HepG2 (cell line): ENCODE results near the gene CCDC116. TPM values are rescaled to one million over a fixed set of nuclear protein-coding genes. Genes with fewer than 3 reads are reported as not detected.
A peak's percentile ranks its signal among the peaks of the same experiment; 100 is the strongest.

Source experiments
- CCAR2 ChIP-seq: fragments of 200-400 bp; formaldehyde crosslinking; optimal IDR thresholded peaks from 2 replicates; pipeline ENCODE3; 2018; ENCODE audit warnings: low read depth, mild to moderate bottlenecking, low read length, moderate library complexity
- CEBPB ChIP-seq: IDR thresholded peaks from 2 replicates; pipeline ENCODE4 v1.6.1; 2011; ENCODE audit warnings: low read depth, low read length, improper control_type of control experiment, borderline replicate concordance
- FOXA3 ChIP-seq: IDR thresholded peaks from 2 replicates; pipeline ENCODE4 v1.6.1; 2016; ENCODE audit warnings: missing genetic modification reagents, missing compliant biosample characterization
- FOXJ3 ChIP-seq: sonication (generic); formaldehyde crosslinking; IDR thresholded peaks from 2 replicates; pipeline ENCODE4 v1.4.0; 2020; ENCODE audit warnings: missing genetic modification reagents, mild to moderate bottlenecking, borderline replicate concordance
- HNRNPH1 ChIP-seq: fragments of 200-400 bp; formaldehyde crosslinking; optimal IDR thresholded peaks from 2 replicates; pipeline ENCODE3; 2017; ENCODE audit warnings: mild to moderate bottlenecking, low read depth, low read length
- IKZF4 ChIP-seq: sonication (generic); formaldehyde crosslinking; IDR thresholded peaks from 2 replicates; pipeline ENCODE4 v1.5.1; 2020; ENCODE audit warnings: borderline replicate concordance, mild to moderate bottlenecking, low read depth, missing genetic modification reagents; ENCODE audit errors: not compliant biosample characterization
- MBNL3 ChIP-seq: fragments of 250-450 bp; sonication (Bioruptor Pico); conservative IDR thresholded peaks from 2 replicates; pipeline ENCODE4 v1.8.0; 2022; ENCODE audit warnings: mild to moderate bottlenecking, inconsistent platforms
- MLLT10 ChIP-seq: sonication (generic); formaldehyde crosslinking; IDR thresholded peaks from 2 replicates; pipeline ENCODE4 v1.4.0; 2020; ENCODE audit warnings: missing genetic modification reagents
- MYPOP ChIP-seq: sonication (generic); formaldehyde crosslinking; IDR thresholded peaks from 2 replicates; pipeline ENCODE4 v1.8.1; 2023; ENCODE audit warnings: mild to moderate bottlenecking, moderate library complexity, missing genetic modification reagents
- NONO ChIP-seq, 2 experiments: fragments of 450-650 bp in 1 of 2; sonication (generic) in 1 of 2; formaldehyde crosslinking in 1 of 2; IDR thresholded peaks in 1 of 2; conservative IDR thresholded peaks in 1 of 2; 2 replicates each; pipeline versions ENCODE4 v1.6.1 to v1.8.0; 2017 to 2022; ENCODE audit warnings: mild to moderate bottlenecking in 1 of 2, missing genetic modification reagents in 1 of 2, moderate library complexity in 1 of 2
- NPAS2 ChIP-seq: sonication (generic); formaldehyde crosslinking; IDR thresholded peaks from 2 replicates; pipeline ENCODE4 v1.8.0; 2022; ENCODE audit warnings: mild to moderate bottlenecking, missing genetic modification reagents, borderline replicate concordance
- SAP130 ChIP-seq: IDR thresholded peaks from 2 replicates; pipeline ENCODE4 v1.6.1; 2016; ENCODE audit warnings: low read depth
- SIN3A ChIP-seq: IDR thresholded peaks from 2 replicates; pipeline ENCODE4 v1.6.1; 2011; ENCODE audit warnings: low read depth, mild to moderate bottlenecking, control low read depth, low read length, borderline replicate concordance
- TRIM24 ChIP-seq: sonication (generic); formaldehyde crosslinking; IDR thresholded peaks from 2 replicates; pipeline ENCODE4 v1.8.0; 2022; ENCODE audit warnings: mild to moderate bottlenecking, missing genetic modification reagents
- XBP1 ChIP-seq: sonication (generic); formaldehyde crosslinking; IDR thresholded peaks from 2 replicates; pipeline ENCODE4 v1.5.0; 2020; ENCODE audit warnings: missing genetic modification reagents
- ZBTB25 ChIP-seq: IDR thresholded peaks from 2 replicates; pipeline ENCODE4 v1.6.1; 2018; ENCODE audit warnings: missing genetic modification reagents
- ZNF331 ChIP-seq: sonication (generic); formaldehyde crosslinking; IDR thresholded peaks from 2 replicates; pipeline ENCODE4 v1.4.0; 2020; ENCODE audit warnings: missing genetic modification reagents
- ZNF44 ChIP-seq: sonication (generic); formaldehyde crosslinking; IDR thresholded peaks from 2 replicates; pipeline ENCODE4 v1.5.1; 2020; ENCODE audit warnings: mild to moderate bottlenecking, missing genetic modification reagents
- ZNF446 ChIP-seq: sonication (generic); formaldehyde crosslinking; IDR thresholded peaks from 2 replicates; pipeline ENCODE4 v1.5.0; 2020; ENCODE audit warnings: mild to moderate bottlenecking, missing genetic modification reagents
- ZNF569 ChIP-seq: sonication (generic); formaldehyde crosslinking; IDR thresholded peaks from 2 replicates; pipeline ENCODE4 v1.5.0; 2020; ENCODE audit warnings: mild to moderate bottlenecking, missing genetic modification reagents, moderate library complexity, borderline replicate concordance
- ZNF768 ChIP-seq: sonication (generic); formaldehyde crosslinking; IDR thresholded peaks from 2 replicates; pipeline ENCODE4 v1.4.0; 2020; ENCODE audit warnings: missing genetic modification reagents
- polyA plus RNA-seq, 8 experiments: library from polyadenylated mRNA; depleted of rRNA in 3 of 8; stranded (reverse) in 7 of 8; unstranded in 1 of 8; fragments of >200 nt; fragmentation: Illumina TruSeq in 4 of 8; extraction: Trizol in 4 of 8; gene quantifications; 2 replicates each; pipeline versions ENCODE4 v1.2.1 to v1.2.3, GENCODE V29; 2011 to 2016; ENCODE audit warnings: low read depth in 4 of 8, missing spikeins in 1 of 8, mixed read lengths in 1 of 8; ENCODE audit not compliant: insufficient read depth in 1 of 8
- total RNA-seq, 5 experiments: library from RNA; depleted of rRNA; stranded (reverse); fragments of >200 nt; fragmentation: Illumina TruSeq; extraction: Trizol; gene quantifications; 2 replicates each; pipeline ENCODE4 v1.2.3, GENCODE V29; 2016; ENCODE audit warnings: low read depth in 1 of 5
- TF ChIP-seq, protein P1 (sequence below): sonication (generic); formaldehyde crosslinking; IDR thresholded peaks from 2 replicates; pipeline ENCODE4 v1.4.0; 2020; ENCODE audit warnings: missing genetic modification reagents, mild to moderate bottlenecking, borderline replicate concordance
- TF ChIP-seq, protein P2 (sequence below): sonication (generic); formaldehyde crosslinking; IDR thresholded peaks from 2 replicates; pipeline ENCODE4 v1.4.0; 2020; ENCODE audit warnings: missing genetic modification reagents, borderline replicate concordance

Gene CCDC116
- total and polyA plus RNA-seq, 2 of the 13 experiments (the other 11 are each of a cell fraction or from before 2014, with no cell fraction given) = 0.15 to 0.33 TPM

DNA sequence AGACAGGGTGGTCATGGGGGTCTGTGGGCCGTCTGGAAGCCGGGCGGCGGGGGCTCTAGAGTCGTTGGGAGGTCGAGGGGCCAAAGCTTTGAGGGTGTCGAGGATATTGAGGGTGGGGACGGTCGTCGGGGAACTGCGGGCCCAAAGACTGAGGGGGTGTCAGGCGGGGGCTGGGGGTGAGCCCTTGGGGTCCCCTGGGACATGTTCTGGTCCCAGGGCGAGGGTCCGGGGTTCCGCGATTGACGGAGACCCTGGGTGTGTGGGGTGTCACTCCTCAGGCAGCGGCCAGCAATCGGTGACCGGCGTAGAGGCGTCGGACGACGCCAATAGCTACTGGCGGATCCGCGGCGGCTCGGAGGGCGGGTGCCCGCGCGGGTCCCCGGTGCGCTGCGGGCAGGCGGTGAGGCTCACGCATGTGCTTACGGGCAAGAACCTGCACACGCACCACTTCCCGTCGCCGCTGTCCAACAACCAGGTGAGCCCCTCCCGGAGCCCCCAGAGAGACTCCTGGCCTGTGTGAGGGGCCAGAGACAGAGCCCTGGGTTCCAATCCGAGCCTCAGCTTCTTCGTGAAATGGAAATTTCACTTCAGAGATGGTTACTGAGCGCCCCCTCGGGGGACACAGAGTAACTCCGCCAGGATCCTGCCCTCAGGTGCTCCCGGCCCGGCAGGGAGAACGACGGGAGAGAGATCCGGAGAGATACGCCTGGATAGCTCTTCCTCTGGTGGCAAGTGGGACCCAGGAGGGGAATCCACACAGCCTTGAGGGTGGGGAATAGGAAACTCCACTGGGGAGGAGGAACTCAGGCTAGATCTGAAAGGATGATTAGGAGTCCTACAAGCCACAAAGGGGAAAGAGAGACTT is 10.3 kb downstream of the CCDC116 start (continued):
- TF ChIP-seq SIN3A (peak; percentile 40; the same call in 1 of the 2 replicates), HNRNPH1 (no peak), ZNF768 (peak; percentile 17; the same call in 1 of the 2 replicates), TRIM24 (CRISPR knock-in tag) (no peak), ZNF569 (CRISPR knock-in tag) (no peak), ZBTB25 (0 out of 2 replicates have a peak, but pooled peaks have one; percentile 15), ZNF331 (CRISPR knock-in tag) (no peak), FOXA3 (CRISPR knock-in tag) (no peak), MBNL3 (CRISPR knock-in tag) (no peak), MLLT10 (no peak), NONO (IDR thresholded peaks at IDR 0.05) (no peak), NONO (CRISPR knock-in tag; conservative IDR thresholded peaks at IDR 0.05) (no peak), CCAR2 (no peak), IKZF4 (CRISPR knock-in tag) (no peak), CEBPB (no peak), ZNF446 (peak; percentile 36; the same call in 1 of the 2 replicates), XBP1 (no peak), FOXJ3 (no peak), MYPOP (0 out of 2 replicates have a peak, but pooled peaks have one; percentile 34), NPAS2 (CRISPR knock-in tag) (no peak), SAP130 (CRISPR knock-in tag) (peak; percentile 65), ZNF44 (no peak)
- TF ChIP-seq, protein P1, sequence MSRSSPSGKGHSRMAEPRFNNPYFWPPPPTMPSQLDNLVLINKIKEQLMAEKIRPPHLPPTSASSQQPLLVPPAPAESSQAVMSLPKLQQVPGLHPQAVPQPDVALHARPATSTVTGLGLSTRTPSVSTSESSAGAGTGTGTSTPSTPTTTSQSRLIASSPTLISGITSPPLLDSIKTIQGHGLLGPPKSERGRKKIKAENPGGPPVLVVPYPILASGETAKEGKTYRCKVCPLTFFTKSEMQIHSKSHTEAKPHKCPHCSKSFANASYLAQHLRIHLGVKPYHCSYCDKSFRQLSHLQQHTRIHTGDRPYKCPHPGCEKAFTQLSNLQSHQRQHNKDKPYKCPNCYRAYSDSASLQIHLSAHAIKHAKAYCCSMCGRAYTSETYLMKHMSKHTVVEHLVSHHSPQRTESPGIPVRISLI (CRISPR knock-in tag) = no peak
- TF ChIP-seq, protein P2, sequence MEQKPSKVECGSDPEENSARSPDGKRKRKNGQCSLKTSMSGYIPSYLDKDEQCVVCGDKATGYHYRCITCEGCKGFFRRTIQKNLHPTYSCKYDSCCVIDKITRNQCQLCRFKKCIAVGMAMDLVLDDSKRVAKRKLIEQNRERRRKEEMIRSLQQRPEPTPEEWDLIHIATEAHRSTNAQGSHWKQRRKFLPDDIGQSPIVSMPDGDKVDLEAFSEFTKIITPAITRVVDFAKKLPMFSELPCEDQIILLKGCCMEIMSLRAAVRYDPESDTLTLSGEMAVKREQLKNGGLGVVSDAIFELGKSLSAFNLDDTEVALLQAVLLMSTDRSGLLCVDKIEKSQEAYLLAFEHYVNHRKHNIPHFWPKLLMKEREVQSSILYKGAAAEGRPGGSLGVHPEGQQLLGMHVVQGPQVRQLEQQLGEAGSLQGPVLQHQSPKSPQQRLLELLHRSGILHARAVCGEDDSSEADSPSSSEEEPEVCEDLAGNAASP (CRISPR knock-in tag) = peak; percentile 87
